ENCODE data around the gene EHBP1L1.
"Not testable (repeated sequence)": the region's sequence is repeated elsewhere in the genome, so short reads cannot be mapped to it uniquely, and the experiment has no call there.

DNA sequence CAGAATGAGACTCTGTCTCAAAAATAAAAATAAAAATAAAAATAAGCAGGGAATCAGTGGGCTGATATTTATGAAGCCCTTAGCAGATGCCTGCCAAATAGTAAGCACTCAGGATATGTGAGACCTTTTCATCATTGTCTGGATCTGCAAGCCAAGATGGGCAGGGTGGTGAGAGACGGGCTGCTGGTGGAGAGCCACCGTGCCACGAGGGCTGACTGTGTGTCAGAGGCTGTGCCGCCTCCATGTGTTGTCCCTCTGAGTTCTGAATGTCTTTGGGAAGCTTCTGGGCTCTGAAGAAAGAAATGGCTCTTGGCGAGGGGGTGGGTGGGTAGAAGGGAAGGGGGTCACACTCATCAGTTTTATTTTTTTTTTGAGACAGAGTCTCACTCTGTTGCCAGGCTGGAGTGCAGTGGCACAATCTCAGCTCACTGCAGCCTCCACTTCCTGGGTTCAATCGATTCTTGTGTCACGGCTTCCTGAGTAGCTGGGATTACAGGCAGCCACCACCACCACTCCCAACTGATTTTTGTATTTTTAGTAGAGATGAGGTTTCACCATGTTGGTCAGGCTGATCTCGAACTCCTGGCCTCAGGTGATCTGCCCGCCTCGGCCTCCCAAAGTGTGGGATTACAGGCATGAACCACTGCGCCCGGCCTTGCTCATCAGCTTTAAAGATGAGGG, 10.8 kb upstream of the EHBP1L1 start:
- TF ChIP-seq, protein P1, sequence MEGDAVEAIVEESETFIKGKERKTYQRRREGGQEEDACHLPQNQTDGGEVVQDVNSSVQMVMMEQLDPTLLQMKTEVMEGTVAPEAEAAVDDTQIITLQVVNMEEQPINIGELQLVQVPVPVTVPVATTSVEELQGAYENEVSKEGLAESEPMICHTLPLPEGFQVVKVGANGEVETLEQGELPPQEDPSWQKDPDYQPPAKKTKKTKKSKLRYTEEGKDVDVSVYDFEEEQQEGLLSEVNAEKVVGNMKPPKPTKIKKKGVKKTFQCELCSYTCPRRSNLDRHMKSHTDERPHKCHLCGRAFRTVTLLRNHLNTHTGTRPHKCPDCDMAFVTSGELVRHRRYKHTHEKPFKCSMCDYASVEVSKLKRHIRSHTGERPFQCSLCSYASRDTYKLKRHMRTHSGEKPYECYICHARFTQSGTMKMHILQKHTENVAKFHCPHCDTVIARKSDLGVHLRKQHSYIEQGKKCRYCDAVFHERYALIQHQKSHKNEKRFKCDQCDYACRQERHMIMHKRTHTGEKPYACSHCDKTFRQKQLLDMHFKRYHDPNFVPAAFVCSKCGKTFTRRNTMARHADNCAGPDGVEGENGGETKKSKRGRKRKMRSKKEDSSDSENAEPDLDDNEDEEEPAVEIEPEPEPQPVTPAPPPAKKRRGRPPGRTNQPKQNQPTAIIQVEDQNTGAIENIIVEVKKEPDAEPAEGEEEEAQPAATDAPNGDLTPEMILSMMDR (optimal IDR thresholded peaks at IDR 0.05 in 1 of 3, IDR thresholded peaks at IDR 0.05 in 1 of 3, conservative IDR thresholded peaks at IDR 0.05 in 1 of 3; ENCODE audit: extremely low read depth in 1 of 3, insufficient read depth in 2 of 3, low read length in 3 of 3), result not testable (repeated sequence)
- TF ChIP-seq EZH2 (IDR thresholded peaks at IDR 0.05; ENCODE audit: low read length), result not testable (repeated sequence)
